Thoracic aorta (tissue), 2 donors: ENCODE data around the gene POLRMT. TPM values are rescaled to one million over a fixed set of nuclear protein-coding genes. Genes with fewer than 3 reads are reported as not detected.

Experiments
- ATAC-seq: fragments of 150-250 bp; one replicate; pipeline ENCODE4 v1.8.0; 2017; ENCODE audit warnings: low read depth; ENCODE audit not compliant: insufficient number of reproducible peaks, low FRiP score
- DNase-seq: peaks from one replicate; pipeline ENCODE4 v3.0.0-alpha.2; 2020; ENCODE audit warnings: low spot score
- H3K27ac ChIP-seq, 2 donors: fragments of 200-600 bp; sonication (generic); 1 replicate in 1 of 2; 2 replicates in 1 of 2; pipeline ENCODE4 v1.5.1; 2016; ENCODE audit warnings: mild to moderate bottlenecking in 2 of 2, moderate library complexity in 2 of 2
- H3K27me3 ChIP-seq: fragments of 200-600 bp; sonication (generic); replicated peaks from 2 replicates; pipeline ENCODE4 v1.6.0; 2016; ENCODE audit warnings: mild to moderate bottlenecking; ENCODE audit not compliant: insufficient read depth
- H3K36me3 ChIP-seq: fragments of 200-600 bp; sonication (generic); one replicate; pipeline ENCODE4 v1.5.1; 2016
- H3K4me1 ChIP-seq, 2 donors: fragments of 200-600 bp; sonication (generic); 1 replicate in 1 of 2; 2 replicates in 1 of 2; pipeline versions ENCODE4 v1.5.1 to v1.6.0; 2016; ENCODE audit warnings: low read depth in 2 of 2, mild to moderate bottlenecking in 1 of 2; ENCODE audit not compliant: control insufficient read depth in 1 of 2
- H3K4me3 ChIP-seq: fragments of 200-600 bp; sonication (generic); 2 replicates; pipeline ENCODE4 v1.5.1; 2016; ENCODE audit warnings: mild to moderate bottlenecking
- H3K9me3 ChIP-seq: fragments of 200-600 bp; sonication (generic); 2 replicates; pipeline ENCODE4 v1.5.1; 2016
- CTCF ChIP-seq: fragments of 200-600 bp; sonication (generic); IDR thresholded peaks from one replicate; pipeline ENCODE4 v1.5.1; 2019; ENCODE audit warnings: antibody characterized with exemption
- total RNA-seq, 2 donors: library from RNA; depleted of rRNA; stranded (reverse); fragments of >200 nt; gene quantifications; one replicate each; pipeline versions ENCODE4 v1.1.0 to v1.2.3, GENCODE V29; 2016

POLRMT gene
- 10 to 100 TPM; 23.8 to 30.9 TPM for total RNA-seq

- ATAC-seq (peak; percentile 81), DNase-seq (peak; percentile 95)
- Histone ChIP-seq H3K9me3 (no peaks in the 10 kb centered on the region), H3K4me3 (peak within 1 kb of the TSS; percentile 79), H3K27ac (peak within 1 kb of the TSS; percentile 33 to 48), H3K36me3 (peaks cover 3% of the 10 kb centered on the region), H3K27me3 (no peaks in the 10 kb centered on the region), H3K4me1 (peaks cover 15 to 18% of the 10 kb centered on the region in 2 donors)
- TF ChIP-seq CTCF = no peak
Measured at GRCh38 chr19:633068-633785, at the start of gene POLRMT. Gene POLRMT (minus strand): TSS chr19:633537. CDS start chr19:633512, 25 bp downstream.

- Histone ChIP-seq H3K36me3 (peaks cover 6% of the 10 kb centered on the region), H3K9me3 (no peaks in the 10 kb centered on the region), H3K4me3 (no peak overlapping the region), H3K27me3 (no peaks in the 10 kb centered on the region), H3K4me1 (peaks cover 14 to 19% of the 10 kb centered on the region in 2 donors), H3K27ac (no peak overlapping the region)
- no peak for ATAC-seq
- TF ChIP-seq CTCF = no peak
- DNase-seq = no peak
Measured at GRCh38 chr19:682678-683320, 49.5 kb upstream of the POLRMT start.

- H3K27me3 ChIP-seq = no peaks in the 10 kb centered on the region
- peaks cover 6% of the 10 kb centered on the region for H3K36me3 ChIP-seq
- DNase-seq (no peak), ATAC-seq (no peak)
- no peaks in the 10 kb centered on the region for H3K9me3 ChIP-seq
- peak overlapping the region; percentile 76 for H3K4me3 ChIP-seq
- TF ChIP-seq CTCF = no peak
- peak overlapping the region; percentile 48 to 76 for H3K27ac ChIP-seq
- H3K4me1 ChIP-seq = peaks cover 14 to 23% of the 10 kb centered on the region in 2 donors
Measured at GRCh38 chr19:681029-682019, 48.0 kb upstream of the POLRMT start.

- Histone ChIP-seq H3K4me3 (peak overlapping the region; percentile 76), H3K4me1 (peaks cover 14 to 23% of the 10 kb centered on the region in 2 donors), H3K27ac (peak overlapping the region; percentile 96 to 99), H3K36me3 (peaks cover 6% of the 10 kb centered on the region), H3K9me3 (no peaks in the 10 kb centered on the region), H3K27me3 (no peaks in the 10 kb centered on the region)
- DNase-seq (peak; percentile 96), ATAC-seq (peak; percentile 77)
- TF ChIP-seq CTCF = peak; percentile 35
Measured at GRCh38 chr19:680287-681028, 47.1 kb upstream of the POLRMT start.
